ENCODE results near the gene CKS1B.

GRCh38 chr1:154962156-154962749, 12.2 kb upstream of the CKS1B start:
- TF ChIP-seq, protein P1, sequence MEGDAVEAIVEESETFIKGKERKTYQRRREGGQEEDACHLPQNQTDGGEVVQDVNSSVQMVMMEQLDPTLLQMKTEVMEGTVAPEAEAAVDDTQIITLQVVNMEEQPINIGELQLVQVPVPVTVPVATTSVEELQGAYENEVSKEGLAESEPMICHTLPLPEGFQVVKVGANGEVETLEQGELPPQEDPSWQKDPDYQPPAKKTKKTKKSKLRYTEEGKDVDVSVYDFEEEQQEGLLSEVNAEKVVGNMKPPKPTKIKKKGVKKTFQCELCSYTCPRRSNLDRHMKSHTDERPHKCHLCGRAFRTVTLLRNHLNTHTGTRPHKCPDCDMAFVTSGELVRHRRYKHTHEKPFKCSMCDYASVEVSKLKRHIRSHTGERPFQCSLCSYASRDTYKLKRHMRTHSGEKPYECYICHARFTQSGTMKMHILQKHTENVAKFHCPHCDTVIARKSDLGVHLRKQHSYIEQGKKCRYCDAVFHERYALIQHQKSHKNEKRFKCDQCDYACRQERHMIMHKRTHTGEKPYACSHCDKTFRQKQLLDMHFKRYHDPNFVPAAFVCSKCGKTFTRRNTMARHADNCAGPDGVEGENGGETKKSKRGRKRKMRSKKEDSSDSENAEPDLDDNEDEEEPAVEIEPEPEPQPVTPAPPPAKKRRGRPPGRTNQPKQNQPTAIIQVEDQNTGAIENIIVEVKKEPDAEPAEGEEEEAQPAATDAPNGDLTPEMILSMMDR (IDR thresholded peaks at IDR 0.05), result no peak
- TF ChIP-seq POLR2A (IDR thresholded peaks at IDR 0.05), result no peak
- TF ChIP-seq POLR2AphosphoS5 (IDR thresholded peaks at IDR 0.05), result no peak
